ENCODE results near the gene KLHL6. TPM values are rescaled to one million over a fixed set of nuclear protein-coding genes. Genes with fewer than 3 reads are reported as not detected.
A peak's percentile ranks its signal among the peaks of the same experiment; 100 is the strongest.

Gene KLHL6
- total RNA-seq, 1 experiment from 2014 or later, result not detected

DNA sequence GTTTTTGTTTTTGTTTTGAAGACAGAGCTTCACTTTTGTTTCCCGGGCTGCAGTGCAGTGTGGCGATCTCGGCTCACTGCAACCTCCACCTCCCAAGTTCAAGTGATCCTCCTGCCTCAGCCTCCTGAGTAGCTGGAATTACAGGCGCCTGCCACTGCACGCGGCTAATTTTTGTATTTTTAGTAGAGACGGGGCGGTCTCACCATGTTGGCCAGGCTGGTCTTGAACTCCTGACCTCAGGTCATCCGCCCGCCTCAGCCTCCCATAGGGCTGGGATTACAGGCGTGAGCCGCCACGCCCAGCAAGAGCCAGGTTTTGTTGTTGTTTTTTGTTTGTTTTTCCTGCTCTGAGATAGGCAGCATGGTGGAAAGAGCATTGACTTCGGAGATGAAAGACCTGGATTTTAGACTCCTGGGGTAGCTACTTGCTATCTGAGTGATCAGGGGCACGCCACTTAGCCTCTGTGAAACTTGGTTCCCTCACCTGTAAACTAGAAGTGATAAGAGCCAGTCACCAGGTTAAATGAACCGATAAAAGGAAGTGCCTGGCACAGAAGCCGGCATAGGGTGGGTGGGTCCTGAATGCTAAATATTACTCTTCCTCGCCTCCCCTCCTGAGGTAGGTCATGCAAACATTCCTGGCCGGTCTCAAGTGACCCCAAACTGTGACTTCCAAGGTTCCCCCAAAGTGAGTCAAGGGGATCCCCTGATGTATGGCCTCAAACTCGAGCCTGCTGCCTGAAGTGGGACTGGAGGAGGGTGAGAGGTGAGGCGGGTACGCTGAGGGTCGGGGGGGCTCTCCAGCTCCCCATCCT lies 64.2 kb downstream of the KLHL6 start:
- Mint-ChIP-seq H3K36me3 (ENCODE audit: insufficient read depth, unreplicated experiment) (no peaks in the 10 kb centered on the region), H3K27me3 (ENCODE audit: insufficient read depth, unreplicated experiment) (peaks cover 16% of the 10 kb centered on the region), H3K9me3 (ENCODE audit: unreplicated experiment) (no peaks in the 10 kb centered on the region), H3K4me1 (ENCODE audit: insufficient read depth, unreplicated experiment) (peaks cover 7% of the 10 kb centered on the region), H3K4me3 (ENCODE audit: unreplicated experiment) (no peak overlapping the region), H3K27ac (ENCODE audit: low read depth, unreplicated experiment) (no peak overlapping the region)
- intact Hi-C loops (cut with micrococcal nuclease), result no loop called here
- no TSS peak for BruUV-seq (replicated peaks)
- TF ChIP-seq, protein P1, sequence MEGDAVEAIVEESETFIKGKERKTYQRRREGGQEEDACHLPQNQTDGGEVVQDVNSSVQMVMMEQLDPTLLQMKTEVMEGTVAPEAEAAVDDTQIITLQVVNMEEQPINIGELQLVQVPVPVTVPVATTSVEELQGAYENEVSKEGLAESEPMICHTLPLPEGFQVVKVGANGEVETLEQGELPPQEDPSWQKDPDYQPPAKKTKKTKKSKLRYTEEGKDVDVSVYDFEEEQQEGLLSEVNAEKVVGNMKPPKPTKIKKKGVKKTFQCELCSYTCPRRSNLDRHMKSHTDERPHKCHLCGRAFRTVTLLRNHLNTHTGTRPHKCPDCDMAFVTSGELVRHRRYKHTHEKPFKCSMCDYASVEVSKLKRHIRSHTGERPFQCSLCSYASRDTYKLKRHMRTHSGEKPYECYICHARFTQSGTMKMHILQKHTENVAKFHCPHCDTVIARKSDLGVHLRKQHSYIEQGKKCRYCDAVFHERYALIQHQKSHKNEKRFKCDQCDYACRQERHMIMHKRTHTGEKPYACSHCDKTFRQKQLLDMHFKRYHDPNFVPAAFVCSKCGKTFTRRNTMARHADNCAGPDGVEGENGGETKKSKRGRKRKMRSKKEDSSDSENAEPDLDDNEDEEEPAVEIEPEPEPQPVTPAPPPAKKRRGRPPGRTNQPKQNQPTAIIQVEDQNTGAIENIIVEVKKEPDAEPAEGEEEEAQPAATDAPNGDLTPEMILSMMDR (IDR thresholded peaks at IDR 0.05; ENCODE audit: unreplicated experiment), result no peak
- ChIA-PET POLR2A (no interaction called here), CTCF (interaction anchor here (1.0 kb wide), 1 partner anchor 11 kb away, joined by 4 read pairs; no protein-coding TSS in a partner anchor)
- no peak for DNase-seq (ENCODE audit: unreplicated experiment)

DNA sequence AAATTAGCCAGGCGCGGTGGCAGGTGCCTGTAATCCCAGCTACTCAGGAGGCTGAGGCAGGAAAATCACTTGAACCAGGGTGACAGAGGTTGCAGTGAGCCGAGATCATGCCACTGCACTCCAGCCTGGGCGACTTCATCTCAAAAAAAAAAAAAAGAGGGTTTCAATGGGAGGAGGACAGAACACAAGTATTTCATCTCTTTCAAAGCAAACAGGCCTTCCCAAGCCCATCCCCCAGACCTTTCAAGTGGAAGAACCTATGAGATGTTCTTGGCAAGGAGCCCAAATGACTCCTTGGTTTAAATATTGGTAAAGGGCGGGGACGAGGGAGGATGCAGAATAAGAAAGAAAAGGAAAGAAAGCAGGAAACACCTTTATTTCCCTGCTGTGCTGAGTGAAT lies 64.9 kb downstream of the KLHL6 start:
- ChIA-PET POLR2A (no interaction called here), CTCF (interaction anchor here (1.6 kb wide), 1 partner anchor 11 kb away, joined by 5 read pairs; no protein-coding TSS in a partner anchor)
- peak; percentile 52 for DNase-seq (ENCODE audit: unreplicated experiment)
- H3K4me3 Mint-ChIP-seq (ENCODE audit: unreplicated experiment), result no peak overlapping the region
- intact Hi-C loops (cut with micrococcal nuclease), result no loop called here
- H3K36me3 Mint-ChIP-seq (ENCODE audit: insufficient read depth, unreplicated experiment), result no peaks in the 10 kb centered on the region
- peaks cover 7% of the 10 kb centered on the region for H3K4me1 Mint-ChIP-seq (ENCODE audit: insufficient read depth, unreplicated experiment)
- H3K9me3 Mint-ChIP-seq (ENCODE audit: unreplicated experiment), result no peaks in the 10 kb centered on the region
- no peak overlapping the region for H3K27ac Mint-ChIP-seq (ENCODE audit: low read depth, unreplicated experiment)
- TF ChIP-seq, protein P1 (IDR thresholded peaks at IDR 0.05; ENCODE audit: unreplicated experiment), result no peak
- peaks cover 16% of the 10 kb centered on the region for H3K27me3 Mint-ChIP-seq (ENCODE audit: insufficient read depth, unreplicated experiment)
- no TSS peak for BruUV-seq (replicated peaks)

DNA sequence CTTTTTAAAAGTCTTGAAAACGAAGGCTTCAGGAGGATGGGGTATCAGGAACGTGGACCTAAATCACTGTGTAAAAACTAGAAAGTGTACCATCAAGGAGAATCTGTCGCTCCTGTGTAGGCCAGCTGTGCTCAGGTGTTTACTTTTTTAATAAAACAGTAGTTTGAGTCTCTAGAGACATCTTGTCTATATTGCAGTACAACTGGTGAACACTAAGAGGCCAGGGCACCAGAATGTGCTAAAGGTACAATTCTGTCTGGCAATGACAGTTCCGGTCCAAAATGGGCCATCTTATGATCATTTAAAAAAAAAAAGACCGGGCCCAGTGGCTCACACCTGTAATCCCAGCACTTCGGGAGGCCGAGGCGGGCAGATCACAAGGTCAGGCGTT lies 65.3 kb downstream of the KLHL6 start:
- BruUV-seq (replicated peaks), result no TSS peak

More for the DNA sequence above, 65.3 kb downstream of the KLHL6 start:
- TF ChIP-seq, protein P1 (IDR thresholded peaks at IDR 0.05; ENCODE audit: unreplicated experiment), result no peak
- Mint-ChIP-seq H3K27me3 (ENCODE audit: insufficient read depth, unreplicated experiment) (peaks cover 16% of the 10 kb centered on the region), H3K4me1 (ENCODE audit: insufficient read depth, unreplicated experiment) (peaks cover 7% of the 10 kb centered on the region), H3K4me3 (ENCODE audit: unreplicated experiment) (no peak overlapping the region), H3K9me3 (ENCODE audit: unreplicated experiment) (no peaks in the 10 kb centered on the region), H3K27ac (ENCODE audit: low read depth, unreplicated experiment) (no peak overlapping the region), H3K36me3 (ENCODE audit: insufficient read depth, unreplicated experiment) (no peaks in the 10 kb centered on the region)
- intact Hi-C loops (cut with micrococcal nuclease), result no loop called here
- CTCF ChIA-PET, result interaction anchor here (1.6 kb wide), 1 partner anchor 11 kb away, joined by 5 read pairs; no protein-coding TSS in a partner anchor
- no peak for DNase-seq (ENCODE audit: unreplicated experiment)
- POLR2A ChIA-PET, result interaction anchor here (1.0 kb wide), 1 partner anchor 16 kb away, joined by 3 read pairs; no protein-coding TSS in a partner anchor
